ENCODE measurements around the gene NR2F6. TPM values are rescaled to one million over a fixed set of nuclear protein-coding genes. Genes with fewer than 3 reads are reported as not detected.

NR2F6 gene
- total RNA-seq, 1 experiment from 2014 or later = 26.3 TPM

- BruUV-seq (replicated peaks) = no TSS peak
- CTCF ChIA-PET = no interaction called here
- DNase-seq (ENCODE audit: low spot score) = no peak
- Histone ChIP-seq H3K27me3 (replicated peaks; ENCODE audit: insufficient read depth, low read depth, low read length, poor library complexity) (no peaks in the 10 kb centered on the region), H3K4me3 (ENCODE audit: low read depth, low read length, poor library complexity, severe bottlenecking) (no peak overlapping the region), H3K9me3 (ENCODE audit: low read depth, low read length, poor library complexity, severe bottlenecking) (no peaks in the 10 kb centered on the region), H3K4me1 (ENCODE audit: insufficient read depth, low read length, poor library complexity, severe bottlenecking) (peaks cover 13% of the 10 kb centered on the region), H3K36me3 (ENCODE audit: insufficient read depth, low read length, poor library complexity, severe bottlenecking) (peaks cover 10% of the 10 kb centered on the region), H3K27ac (ENCODE audit: low read depth, low read length, poor library complexity, severe bottlenecking) (no peak overlapping the region)
- POLR2A ChIA-PET (ENCODE audit: low non-redundant PET) = no interaction called here
- TF ChIP-seq CTCF (conservative IDR thresholded peaks at IDR 0.05; ENCODE audit: low read depth, low read length) = no peak
- no peak for TF ChIP-seq EZH2 (IDR thresholded peaks at IDR 0.05; ENCODE audit: borderline replicate concordance, low read depth, low read length, poor library complexity, severe bottlenecking)
- intact Hi-C loops (cut with micrococcal nuclease; ENCODE audit: unreplicated experiment) = no loop called here
Observed at GRCh38 chr19:17213334-17213733, 32.4 kb downstream of the NR2F6 start.

- BruUV-seq (replicated peaks) = no TSS peak
- CTCF ChIA-PET = no interaction called here
- Histone ChIP-seq H3K27ac (ENCODE audit: low read depth, low read length, poor library complexity, severe bottlenecking) (no peak overlapping the region), H3K36me3 (ENCODE audit: insufficient read depth, low read length, poor library complexity, severe bottlenecking) (no peaks in the 10 kb centered on the region), H3K27me3 (replicated peaks; ENCODE audit: insufficient read depth, low read depth, low read length, poor library complexity) (no peaks in the 10 kb centered on the region), H3K4me1 (ENCODE audit: insufficient read depth, low read length, poor library complexity, severe bottlenecking) (peaks cover 13% of the 10 kb centered on the region), H3K9me3 (ENCODE audit: low read depth, low read length, poor library complexity, severe bottlenecking) (no peaks in the 10 kb centered on the region), H3K4me3 (ENCODE audit: low read depth, low read length, poor library complexity, severe bottlenecking) (no peak overlapping the region)
- TF ChIP-seq CTCF (conservative IDR thresholded peaks at IDR 0.05; ENCODE audit: low read depth, low read length) = no peak
- TF ChIP-seq EZH2 (IDR thresholded peaks at IDR 0.05; ENCODE audit: borderline replicate concordance, low read depth, low read length, poor library complexity, severe bottlenecking) = no peak
- intact Hi-C loops (cut with micrococcal nuclease; ENCODE audit: unreplicated experiment) = no loop called here
- POLR2A ChIA-PET (ENCODE audit: low non-redundant PET) = interaction anchor here (0.8 kb wide), 1 partner anchor 620 kb away, joined by 5 read pairs; no protein-coding TSS in a partner anchor
- DNase-seq (ENCODE audit: low spot score) = no peak
Observed at GRCh38 chr19:17211547-17212446, 33.9 kb downstream of the NR2F6 start.

- no peak for DNase-seq (ENCODE audit: low spot score)
- TF ChIP-seq CTCF (conservative IDR thresholded peaks at IDR 0.05; ENCODE audit: low read depth, low read length) (no peak), EZH2 (IDR thresholded peaks at IDR 0.05; ENCODE audit: borderline replicate concordance, low read depth, low read length, poor library complexity, severe bottlenecking) (no peak)
- BruUV-seq (replicated peaks) = no TSS peak
- Histone ChIP-seq H3K4me3 (ENCODE audit: low read depth, low read length, poor library complexity, severe bottlenecking) (no peak overlapping the region), H3K27ac (ENCODE audit: low read depth, low read length, poor library complexity, severe bottlenecking) (no peak overlapping the region), H3K4me1 (ENCODE audit: insufficient read depth, low read length, poor library complexity, severe bottlenecking) (peaks cover 9% of the 10 kb centered on the region), H3K9me3 (ENCODE audit: low read depth, low read length, poor library complexity, severe bottlenecking) (no peaks in the 10 kb centered on the region), H3K27me3 (replicated peaks; ENCODE audit: insufficient read depth, low read depth, low read length, poor library complexity) (no peaks in the 10 kb centered on the region), H3K36me3 (ENCODE audit: insufficient read depth, low read length, poor library complexity, severe bottlenecking) (no peaks in the 10 kb centered on the region)
- intact Hi-C loops (cut with micrococcal nuclease; ENCODE audit: unreplicated experiment) = no loop called here
- POLR2A ChIA-PET (ENCODE audit: low non-redundant PET) = no interaction called here
- CTCF ChIA-PET = no interaction called here
Observed at GRCh38 chr19:17210296-17210695, 35.4 kb downstream of the NR2F6 start.
